H1 (cell line): ENCODE results near the gene P2RX5. TPM values are rescaled to one million over a fixed set of nuclear protein-coding genes. Genes with fewer than 3 reads are reported as not detected.

Experiments used
- CTCF ChIA-PET: fragments of 300-600 bp; sonication (Branson Sonifier 250); formaldehyde crosslinking; loops from one replicate; lab custom pipeline; 2021; ENCODE audit not compliant: partially characterized antibody; lab: Charles Lee
- POLR2A ChIA-PET: fragments of 300-600 bp; sonication (Branson Sonifier 250); formaldehyde crosslinking; loops from one replicate; lab custom pipeline; 2021; ENCODE audit warnings: inconsistent platforms; ENCODE audit not compliant: partially characterized antibody; lab: Charles Lee
- DNase-seq, 2 experiments: peaks; one replicate each; pipeline versions ENCODE4 v3.0.0 to v3.0.0-alpha.2; 2010 to 2022; ENCODE audit warnings: low spot score in 2 of 2, low read depth in 1 of 2, mixed read lengths in 1 of 2
- FAIRE-seq: peaks from 2 replicates; lab custom pipeline; 2011; peaks lifted over from hg19 to GRCh38; lab: Jason Lieb, UNC
- H2AFZ ChIP-seq: 2 replicates; pipeline ENCODE4 v1.8.1; 2012; ENCODE audit warnings: low read length, inconsistent platforms
- H2AK5ac ChIP-seq: 2 replicates; pipeline ENCODE4 v1.6.1; 2013; ENCODE audit warnings: low read depth, low read length
- H2BK120ac ChIP-seq: replicated peaks from 2 replicates; pipeline ENCODE3; 2013; ENCODE audit warnings: low read depth, low read length, inconsistent platforms
- H2BK12ac ChIP-seq: 2 replicates; pipeline ENCODE4 v1.6.1; 2013; ENCODE audit warnings: low read depth, low read length
- H2BK15ac ChIP-seq: 2 replicates; pipeline ENCODE4 v1.6.1; 2013; ENCODE audit warnings: low read length
- H2BK20ac ChIP-seq: 2 replicates; pipeline ENCODE4 v1.6.1; 2013; ENCODE audit warnings: low read length
- H2BK5ac ChIP-seq: 2 replicates; pipeline ENCODE4 v1.6.1; 2013; ENCODE audit warnings: low read depth, low read length
- H3K14ac ChIP-seq: 2 replicates; pipeline ENCODE4 v1.6.1; 2013; ENCODE audit warnings: inconsistent platforms; ENCODE audit not compliant: insufficient read length
- H3K18ac ChIP-seq: 2 replicates; pipeline ENCODE4 v1.6.1; 2013; ENCODE audit warnings: low read length; ENCODE audit errors: extremely low read depth
- H3K23ac ChIP-seq: 2 replicates; pipeline ENCODE4 v1.6.1; 2013; ENCODE audit warnings: inconsistent platforms; ENCODE audit not compliant: insufficient read length
- H3K23me2 ChIP-seq: 2 replicates; pipeline ENCODE4 v1.6.1; 2013; ENCODE audit warnings: low read depth, low read length
- H3K27ac ChIP-seq: 2 replicates; pipeline ENCODE4 v1.6.1; 2011; ENCODE audit warnings: low read depth, low read length, inconsistent platforms
- H3K27me3 ChIP-seq, 4 experiments: replicated peaks in 1 of 4; 1 replicate in 1 of 4; 2 replicates in 3 of 4; pipeline versions ENCODE4 v1.6.1 to v1.8.1; 2011 to 2013; ENCODE audit warnings: low read length in 3 of 4, mild to moderate bottlenecking in 3 of 4, inconsistent platforms in 2 of 4, mixed read lengths in 2 of 4, moderate library complexity in 1 of 4; ENCODE audit not compliant: control insufficient read depth in 3 of 4, insufficient read depth in 3 of 4; ENCODE audit errors: extremely low read depth in 1 of 4
- H3K36me3 ChIP-seq, 4 experiments: 2 replicates each; pipeline versions ENCODE4 v1.6.1 to v1.8.1; 2011 to 2013; ENCODE audit warnings: mild to moderate bottlenecking in 4 of 4, low read length in 3 of 4, moderate library complexity in 2 of 4, control low read depth in 1 of 4, inconsistent platforms in 1 of 4; ENCODE audit not compliant: insufficient read depth in 4 of 4, control insufficient read depth in 2 of 4
- H3K4ac ChIP-seq: replicated peaks from 2 replicates; pipeline ENCODE3; 2013; ENCODE audit warnings: low read length, low read depth, mixed read lengths, inconsistent platforms; ENCODE audit not compliant: insufficient read length
- H3K4me1 ChIP-seq, 4 experiments: replicated peaks in 1 of 4; 1 replicate in 1 of 4; 2 replicates in 3 of 4; pipeline versions ENCODE4 v1.6.1 to v1.8.1; 2011 to 2013; ENCODE audit warnings: low read length in 3 of 4, inconsistent platforms in 2 of 4, mixed read lengths in 1 of 4; ENCODE audit not compliant: insufficient read depth in 4 of 4, control insufficient read depth in 3 of 4
- H3K4me2 ChIP-seq, 2 experiments: 2 replicates each; pipeline versions ENCODE4 v1.6.1 to v1.8.1; 2011 to 2013; ENCODE audit warnings: low read depth in 2 of 2, low read length in 2 of 2, control low read depth in 1 of 2, inconsistent platforms in 1 of 2, mild to moderate bottlenecking in 1 of 2; ENCODE audit not compliant: insufficient read depth in 1 of 2
- H3K4me3 ChIP-seq, 4 experiments: fragments of 200-600, 300-600 bp in 1 of 4; sonication (generic), shearing (Covaris generic), sonication (Bioruptor Twin) in 1 of 4; 2 replicates each; pipeline versions ENCODE4 v1.5.1 to v1.8.1; 2011 to 2016; ENCODE audit warnings: low read length in 4 of 4, low read depth in 3 of 4, control low read depth in 2 of 4, inconsistent platforms in 2 of 4, mild to moderate bottlenecking in 2 of 4, mixed read lengths in 1 of 4, moderate library complexity in 1 of 4; ENCODE audit not compliant: insufficient read depth in 2 of 4; ENCODE audit errors: extremely low read depth in 1 of 4
- H3K56ac ChIP-seq: replicated peaks from 2 replicates; pipeline ENCODE3; 2013; ENCODE audit warnings: low read depth, mild to moderate bottlenecking, mixed read lengths, low read length, inconsistent platforms; ENCODE audit not compliant: insufficient read length
- H3K79me1 ChIP-seq: 2 replicates; pipeline ENCODE4 v1.6.1; 2013; ENCODE audit warnings: low read depth, low read length, control low read depth
- H3K79me2 ChIP-seq, 2 experiments: 2 replicates each; pipeline versions ENCODE4 v1.6.1 to v1.8.1; 2012 to 2013; ENCODE audit warnings: low read length in 2 of 2, mild to moderate bottlenecking in 2 of 2, inconsistent platforms in 1 of 2; ENCODE audit not compliant: insufficient read depth in 2 of 2, control insufficient read depth in 1 of 2
- H3K9ac ChIP-seq, 4 experiments: replicated peaks in 1 of 4; 1 replicate in 1 of 4; 2 replicates in 3 of 4; pipeline versions ENCODE4 v1.6.1 to v1.8.1; 2011 to 2013; ENCODE audit warnings: low read depth in 3 of 4, low read length in 3 of 4, control low read depth in 2 of 4, mild to moderate bottlenecking in 2 of 4, moderate library complexity in 2 of 4, inconsistent platforms in 1 of 4; ENCODE audit errors: extremely low read depth in 1 of 4
- H3K9me3 ChIP-seq, 2 experiments: 2 replicates each; pipeline versions ENCODE4 v1.6.1 to v1.8.1; 2012 to 2013; ENCODE audit warnings: mild to moderate bottlenecking in 2 of 2, moderate library complexity in 2 of 2, control low read depth in 1 of 2, inconsistent platforms in 1 of 2, low read depth in 1 of 2, low read length in 1 of 2, mixed read lengths in 1 of 2; ENCODE audit not compliant: insufficient read depth in 2 of 2
- H4K20me1 ChIP-seq, 2 experiments: replicated peaks in 1 of 2; 2 replicates each; pipeline versions ENCODE3 to v1.8.1; 2011 to 2013; ENCODE audit warnings: inconsistent platforms in 2 of 2, low read length in 2 of 2, mild to moderate bottlenecking in 1 of 2; ENCODE audit not compliant: insufficient read depth in 2 of 2, control insufficient read depth in 1 of 2
- H4K5ac ChIP-seq: 2 replicates; pipeline ENCODE4 v1.6.1; 2013; ENCODE audit warnings: low read length, low read depth, mixed read lengths, inconsistent platforms; ENCODE audit not compliant: insufficient read length
- H4K8ac ChIP-seq: 2 replicates; pipeline ENCODE4 v1.8.0; 2013; ENCODE audit warnings: mild to moderate bottlenecking, moderate library complexity, low read length, inconsistent platforms; ENCODE audit not compliant: insufficient read depth; ENCODE audit errors: extremely low read depth
- H4K91ac ChIP-seq: replicated peaks from 2 replicates; pipeline ENCODE3; 2013; ENCODE audit warnings: low read length, mixed read lengths, inconsistent platforms; ENCODE audit not compliant: insufficient read length
- CREB1 ChIP-seq: IDR thresholded peaks from 2 replicates; pipeline ENCODE4 v1.6.1; 2012; ENCODE audit warnings: inconsistent platforms
- CTBP2 ChIP-seq: IDR thresholded peaks from 2 replicates; pipeline ENCODE4 v1.7.0; 2011; ENCODE audit warnings: borderline replicate concordance, mild to moderate bottlenecking, moderate library complexity, mixed read lengths, low read length; ENCODE audit not compliant: insufficient read depth, insufficient read length
- E2F6 ChIP-seq: IDR thresholded peaks from 2 replicates; pipeline ENCODE4 v1.6.1; 2012; ENCODE audit warnings: inconsistent platforms
- EP300 ChIP-seq, 2 experiments: IDR thresholded peaks; 1 replicate in 1 of 2; 2 replicates in 1 of 2; pipeline ENCODE4 v1.6.1; 2011 to 2012; ENCODE audit warnings: low read depth in 2 of 2, low read length in 2 of 2, mild to moderate bottlenecking in 2 of 2, borderline replicate concordance in 1 of 2, inconsistent platforms in 1 of 2, moderate library complexity in 1 of 2
- FOSL1 ChIP-seq: IDR thresholded peaks from 2 replicates; pipeline ENCODE4 v1.6.1; 2011; ENCODE audit warnings: mild to moderate bottlenecking, low read depth, low read length, moderate library complexity; ENCODE audit not compliant: insufficient read depth
- POLR2A ChIP-seq, 2 experiments: IDR thresholded peaks; 1 replicate in 1 of 2; 2 replicates in 1 of 2; pipeline ENCODE4 v1.6.1; 2011; ENCODE audit warnings: low read depth in 2 of 2, low read length in 2 of 2, mild to moderate bottlenecking in 2 of 2; ENCODE audit errors: control extremely low read depth in 1 of 2
- SP2 ChIP-seq: IDR thresholded peaks from 2 replicates; pipeline ENCODE4 v1.6.1; 2012; ENCODE audit warnings: mild to moderate bottlenecking, low read length, inconsistent platforms
- SRF ChIP-seq: IDR thresholded peaks from 2 replicates; pipeline ENCODE4 v1.6.1; 2011; ENCODE audit warnings: mild to moderate bottlenecking, low read depth, low read length, moderate library complexity
- WGBS, 2 experiments: shearing (Covaris generic) in 1 of 2; methylation state at CpG; one replicate each; pipeline versions ENCODE4 v1.1.6 to v1.1.7; 2013 to 2015; ENCODE audit warnings: low lambda C conversion rate in 2 of 2, mixed read lengths in 2 of 2, inconsistent platforms in 1 of 2, low coverage in 1 of 2, missing lambda C conversion rate in 1 of 2; ENCODE audit not compliant: insufficient replicate concordance in 2 of 2, insufficient coverage in 1 of 2, insufficient read length in 1 of 2; ENCODE audit errors: extremely low coverage in 1 of 2, missing lambda C conversion rate in 1 of 2; 5-methylcytosine and 5-hydroxymethylcytosine counted together
- polyA plus RNA-seq, 7 experiments: library from polyadenylated mRNA; depleted of rRNA in 3 of 7; stranded (reverse) in 5 of 7; unstranded in 2 of 7; fragments of >200 nt in 5 of 7; fragments of 200-250 nt in 2 of 7; gene quantifications; 1 replicate in 5 of 7; 2 replicates in 1 of 7; 4 replicates in 1 of 7; pipeline versions ENCODE4 v1.2.1 to v1.2.3, GENCODE V29; 2011 to 2013; ENCODE audit warnings: missing spikeins in 2 of 7, mixed read lengths in 2 of 7
- total RNA-seq: library from RNA; stranded (reverse); fragmentation: NEBNext Ultra II Directional; extraction: Animal tissue kit (Norgen Biotek cat#: 25700); gene quantifications from 2 replicates; pipeline ENCODE4 v1.2.1, GENCODE V29; 2021

The P2RX5 gene
- total and polyA plus RNA-seq, 2 of the 8 experiments (the other 6 are each of a cell fraction or from before 2014, with no cell fraction given) = 12.0 to 15.6 TPM

DNA sequence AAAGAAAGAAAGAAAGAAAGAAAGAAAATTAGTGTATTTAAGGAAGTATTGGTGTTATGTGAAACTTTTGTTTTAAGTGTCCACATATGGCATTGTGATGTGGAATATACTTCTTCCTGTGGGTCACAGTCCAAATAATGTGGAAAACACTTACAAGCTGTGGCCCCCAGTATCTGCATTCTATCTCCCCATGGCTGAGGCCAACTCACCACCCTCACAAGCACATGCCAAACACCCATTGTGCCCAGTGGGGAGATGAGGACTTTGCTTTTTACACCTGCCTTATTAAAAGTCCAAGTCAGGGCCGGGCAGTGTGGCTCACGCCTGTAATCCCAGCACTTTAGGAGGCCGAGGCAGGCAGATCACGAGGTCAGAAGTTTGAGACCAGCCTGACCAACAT lies 4.0 kb upstream of the P2RX5 start:
- H4K5ac ChIP-seq = no peak overlapping the region
- H3K23ac ChIP-seq = no peak overlapping the region
- ChIA-PET POLR2A (interaction anchor here (0.6 to 0.8 kb wide), 2 partner anchors 9 to 891 kb away, joined by 3 to 4 read pairs; no protein-coding TSS in a partner anchor), CTCF (interaction anchor here (1.3 to 3.0 kb wide), 2 partner anchors 9 to 17 kb away, joined by 5 to 17 read pairs; no protein-coding TSS in a partner anchor)
- no peak overlapping the region for H3K56ac ChIP-seq
- no peak overlapping the region for H2AK5ac ChIP-seq
- H3K36me3 ChIP-seq = no peaks in the 10 kb centered on the region; a peak in 1 of 8 replicates
- FAIRE-seq = no peak
- H3K23me2 ChIP-seq = peaks cover 8% of the 10 kb centered on the region; the same call in 1 of the 2 replicates
- H3K9ac ChIP-seq = no peak overlapping the region
- no peak overlapping the region for H2BK20ac ChIP-seq
- H4K8ac ChIP-seq = no peak overlapping the region
- no peak overlapping the region for H3K4me3 ChIP-seq
- H2BK12ac ChIP-seq = no peak overlapping the region
- H3K4me1 ChIP-seq = peaks cover 0 to 8% (median 6%) of the 10 kb centered on the region in 4 experiments; a peak in 5 of 7 replicates
- no peaks in the 10 kb centered on the region for H3K79me1 ChIP-seq
- H2AFZ ChIP-seq = no peak overlapping the region
- peaks cover 0 to 1% of the 10 kb centered on the region in 2 experiments for H4K20me1 ChIP-seq
- no peak overlapping the region for H3K4ac ChIP-seq
- WGBS, 2 experiments = 90% methylated on average over 4 of the region's 4 CpGs; no CpG with 5 or more reads in 1 of the 2 experiments
- DNase-seq = no peak
- H2BK120ac ChIP-seq = no peak overlapping the region
- H3K27me3 ChIP-seq = peaks cover 0 to 18% (median 11%) of the 10 kb centered on the region in 4 experiments; a peak in 6 of 7 replicates
- H3K27ac ChIP-seq = no peak overlapping the region
- TF ChIP-seq SRF = no peak
- no peak for TF ChIP-seq POLR2A (IDR thresholded peaks at IDR 0.05; ENCODE audit: control extremely low read depth in 1 of 2, low read depth in 2 of 2, low read length in 2 of 2)
- TF ChIP-seq CREB1 = no peak
- TF ChIP-seq EP300 (IDR thresholded peaks at IDR 0.05; ENCODE audit: borderline replicate concordance in 1 of 2, low read depth in 2 of 2, low read length in 2 of 2) = no peak
- TF ChIP-seq CTBP2 = no peak
- TF ChIP-seq SP2 = no peak
- no peak for TF ChIP-seq E2F6
- no peak for TF ChIP-seq FOSL1
- no peak overlapping the region for H3K4me2 ChIP-seq
- no peak overlapping the region for H3K14ac ChIP-seq
- no peak overlapping the region for H3K18ac ChIP-seq
- no peaks in the 10 kb centered on the region for H3K79me2 ChIP-seq
- no peak overlapping the region for H2BK15ac ChIP-seq
- no peak overlapping the region for H2BK5ac ChIP-seq
- peaks cover 0 to 4% of the 10 kb centered on the region in 2 experiments; a peak in 1 of 4 replicates for H3K9me3 ChIP-seq
- H4K91ac ChIP-seq = no peak overlapping the region
